Fibroblast of gingiva (primary cell): Measurements from ENCODE around the gene ACTA1.
"Not testable (repeated sequence)": the region's sequence is repeated elsewhere in the genome, so short reads cannot be mapped to it uniquely, and the experiment has no call there.

Experiments used
- DNase-seq: peaks from one replicate; pipeline ENCODE4 v3.0.0-alpha.2; 2011; ENCODE audit warnings: low read depth

Gene ACTA1

GRCh38 chr1:229434005-229434640, at the start of gene ACTA1:
Gene ACTA1 (minus strand): TSS chr1:229434094. CDS start chr1:229433115, 979 bp downstream.
- DNase-seq = no peak

- no peak for DNase-seq
These were observed 48.6 kb upstream of the ACTA1 start for GRCh38 chr1:229482511-229482910.

- DNase-seq = no peak
These were observed 46.6 kb upstream of the ACTA1 start for GRCh38 chr1:229480495-229480894.

- DNase-seq = no peak
These were observed 45.9 kb upstream of the ACTA1 start for GRCh38 chr1:229479660-229480399.

- DNase-seq = no peak
These were observed 45.0 kb upstream of the ACTA1 start for GRCh38 chr1:229478852-229479251.

- DNase-seq = not testable (repeated sequence)
These were observed 42.0 kb upstream of the ACTA1 start for GRCh38 chr1:229475859-229476258.

- DNase-seq = no peak
These were observed 40.6 kb upstream of the ACTA1 start for GRCh38 chr1:229474509-229474908.

- DNase-seq = no peak
These were observed 37.3 kb upstream of the ACTA1 start for GRCh38 chr1:229471175-229471574.

GRCh38 chr1:229470406-229471043, 36.6 kb upstream of the ACTA1 start:
- no peak for DNase-seq

GRCh38 chr1:229466887-229467286, 33.0 kb upstream of the ACTA1 start:
- DNase-seq = no peak

GRCh38 chr1:229464672-229465071, 30.8 kb upstream of the ACTA1 start:
- no peak for DNase-seq

- DNase-seq = no peak
These were observed 27.3 kb upstream of the ACTA1 start for GRCh38 chr1:229461032-229461668.

GRCh38 chr1:229459815-229460214, 25.9 kb upstream of the ACTA1 start:
- DNase-seq = no peak

GRCh38 chr1:229457436-229457835, 23.5 kb upstream of the ACTA1 start:
- no peak for DNase-seq

GRCh38 chr1:229456016-229456415, 22.1 kb upstream of the ACTA1 start:
- DNase-seq = no peak

GRCh38 chr1:229454056-229454455, 20.2 kb upstream of the ACTA1 start:
- DNase-seq = no peak

GRCh38 chr1:229452956-229453801, 19.3 kb upstream of the ACTA1 start:
- peak; percentile 28 for DNase-seq

- no peak for DNase-seq
These were observed 15.0 kb upstream of the ACTA1 start for GRCh38 chr1:229448845-229449244.

- DNase-seq = no peak
These were observed 14.5 kb upstream of the ACTA1 start for GRCh38 chr1:229448354-229448753.

- no peak for DNase-seq
These were observed 13.9 kb upstream of the ACTA1 start for GRCh38 chr1:229447809-229448252.

GRCh38 chr1:229445828-229446227, 11.9 kb upstream of the ACTA1 start:
- no peak for DNase-seq
